NB4 (cell line): ENCODE results near the gene ADRM1.

Experiments used
- MYC ChIP-seq: IDR thresholded peaks from 2 replicates; pipeline ENCODE4 v1.6.1; 2011; ENCODE audit warnings: low read depth, low read length
- POLR2A ChIP-seq: IDR thresholded peaks from 2 replicates; pipeline ENCODE4 v1.6.1; 2011; ENCODE audit warnings: mild to moderate bottlenecking; ENCODE audit not compliant: insufficient read length; ENCODE audit errors: extremely low read depth
- TF ChIP-seq, protein P1 (sequence below): IDR thresholded peaks from one replicate; pipeline ENCODE4 v1.5.1; 2012; ENCODE audit warnings: low read depth, low read length

DNA sequence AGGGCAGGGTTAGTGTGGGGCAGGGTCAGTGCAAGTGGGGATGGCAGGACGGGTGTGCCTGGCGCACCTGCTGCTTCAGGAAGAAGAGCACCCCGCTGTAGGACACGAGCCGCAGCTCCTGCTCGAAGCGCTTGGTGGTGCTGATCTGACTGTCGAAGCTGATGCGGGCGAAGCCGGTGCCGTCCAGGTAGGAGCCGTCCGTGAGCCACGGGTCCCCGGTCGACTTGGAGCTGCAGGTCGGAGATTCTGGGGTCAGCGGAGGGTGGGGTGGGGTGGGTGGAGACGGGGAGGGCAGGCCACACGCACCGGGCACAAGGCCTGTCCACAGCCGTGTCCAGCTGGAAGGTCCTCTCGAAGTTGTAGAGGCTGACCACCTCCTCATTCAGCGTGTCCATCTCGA, 10.2 kb downstream of the ADRM1 start:
- TF ChIP-seq, protein P1, sequence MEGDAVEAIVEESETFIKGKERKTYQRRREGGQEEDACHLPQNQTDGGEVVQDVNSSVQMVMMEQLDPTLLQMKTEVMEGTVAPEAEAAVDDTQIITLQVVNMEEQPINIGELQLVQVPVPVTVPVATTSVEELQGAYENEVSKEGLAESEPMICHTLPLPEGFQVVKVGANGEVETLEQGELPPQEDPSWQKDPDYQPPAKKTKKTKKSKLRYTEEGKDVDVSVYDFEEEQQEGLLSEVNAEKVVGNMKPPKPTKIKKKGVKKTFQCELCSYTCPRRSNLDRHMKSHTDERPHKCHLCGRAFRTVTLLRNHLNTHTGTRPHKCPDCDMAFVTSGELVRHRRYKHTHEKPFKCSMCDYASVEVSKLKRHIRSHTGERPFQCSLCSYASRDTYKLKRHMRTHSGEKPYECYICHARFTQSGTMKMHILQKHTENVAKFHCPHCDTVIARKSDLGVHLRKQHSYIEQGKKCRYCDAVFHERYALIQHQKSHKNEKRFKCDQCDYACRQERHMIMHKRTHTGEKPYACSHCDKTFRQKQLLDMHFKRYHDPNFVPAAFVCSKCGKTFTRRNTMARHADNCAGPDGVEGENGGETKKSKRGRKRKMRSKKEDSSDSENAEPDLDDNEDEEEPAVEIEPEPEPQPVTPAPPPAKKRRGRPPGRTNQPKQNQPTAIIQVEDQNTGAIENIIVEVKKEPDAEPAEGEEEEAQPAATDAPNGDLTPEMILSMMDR = no peak
- no peak for TF ChIP-seq POLR2A
- no peak for TF ChIP-seq MYC
